K562 (cell line): Measurements from ENCODE around the gene HNRNPLL. TPM values are rescaled to one million over a fixed set of nuclear protein-coding genes. Genes with fewer than 3 reads are reported as not detected.
A peak's percentile ranks its signal among the peaks of the same experiment; 100 is the strongest.

ENCODE experiments used
- BCL6 ChIP-seq: fragments of 250-450 bp; sonication (Bioruptor Pico); IDR thresholded peaks from 2 replicates; pipeline ENCODE4 v1.4.0; 2020
- GTF3C2 ChIP-seq: IDR thresholded peaks from 3 replicates; pipeline ENCODE4 v1.6.1; 2011; ENCODE audit warnings: borderline replicate concordance, mild to moderate bottlenecking, moderate library complexity; ENCODE audit not compliant: insufficient read length; ENCODE audit errors: extremely low read depth
- MXI1 ChIP-seq: IDR thresholded peaks from 2 replicates; pipeline ENCODE4 v1.6.1; 2011; ENCODE audit warnings: low read depth, mild to moderate bottlenecking, improper control_type of control experiment, low read length
- PML ChIP-seq: IDR thresholded peaks from 2 replicates; pipeline ENCODE4 v1.6.1; 2012; ENCODE audit warnings: low read length, inconsistent platforms
- SMC3 ChIP-seq: conservative IDR thresholded peaks from 2 replicates; pipeline ENCODE4 v1.6.1; 2011; ENCODE audit warnings: low read depth, low read length, improper control_type of control experiment; ENCODE audit not compliant: insufficient read depth
- STAT5B ChIP-seq: fragments of 250-450 bp; sonication (Bioruptor Pico); IDR thresholded peaks from 2 replicates; pipeline ENCODE4 v1.8.0; 2021; ENCODE audit warnings: mild to moderate bottlenecking, inconsistent platforms
- XRCC3 ChIP-seq: fragments of 450-650 bp; IDR thresholded peaks from 2 replicates; pipeline ENCODE4 v1.6.1; 2017; ENCODE audit warnings: mild to moderate bottlenecking, moderate library complexity
- ZBTB8A ChIP-seq: fragments of 450-650 bp; IDR thresholded peaks from 2 replicates; pipeline ENCODE4 v1.6.1; 2018; ENCODE audit warnings: mild to moderate bottlenecking, moderate library complexity; ENCODE audit not compliant: partially characterized antibody
- ZNF253 ChIP-seq: fragments of 250-450 bp; sonication (Bioruptor Pico); conservative IDR thresholded peaks from 2 replicates; pipeline ENCODE4 v1.6.1; 2021; ENCODE audit warnings: mild to moderate bottlenecking
- ZNF444 ChIP-seq: fragments of 250-450 bp; sonication (Bioruptor Pico); IDR thresholded peaks from 2 replicates; pipeline ENCODE4 v1.4.0; 2020; ENCODE audit warnings: mild to moderate bottlenecking, moderate library complexity
- ZNF561 ChIP-seq: fragments of 450-650 bp; formaldehyde crosslinking; conservative IDR thresholded peaks from 2 replicates; pipeline ENCODE4 v1.4.0; 2020; ENCODE audit warnings: mild to moderate bottlenecking, moderate library complexity
- ZNF609 ChIP-seq: sonication (generic); formaldehyde crosslinking; IDR thresholded peaks from 2 replicates; pipeline ENCODE4 v1.8.1; 2023; ENCODE audit warnings: missing genetic modification reagents, mild to moderate bottlenecking, borderline replicate concordance
- ZNF778 ChIP-seq: fragments of 450-650 bp; formaldehyde crosslinking; IDR thresholded peaks from 2 replicates; pipeline ENCODE4 v1.4.0; 2020; ENCODE audit warnings: mild to moderate bottlenecking, moderate library complexity
- polyA plus RNA-seq, 8 experiments: library from polyadenylated mRNA; depleted of rRNA in 4 of 8; stranded (reverse) in 5 of 8; unstranded in 3 of 8; fragments of >200 nt; fragmentation: Nextera tagmentation in 2 of 8; fragmentation: Illumina TruSeq in 1 of 8; extraction: Ambion mirVana in 2 of 8; extraction: Trizol in 1 of 8; gene quantifications; 2 replicates each; pipeline versions ENCODE4 v1.2.1 to v1.2.3, GENCODE V29; 2011 to 2014; ENCODE audit warnings: inconsistent platforms in 1 of 8, missing spikeins in 1 of 8
- total RNA-seq, 7 experiments: library from RNA; depleted of rRNA in 6 of 7; stranded (reverse); fragments of >200 nt in 6 of 7; fragmentation: Illumina TruSeq in 2 of 7; extraction: Trizol in 2 of 7; gene quantifications; 2 replicates each; pipeline versions ENCODE4 v1.2.1 to v1.2.3, GENCODE V29; 2011 to 2021; ENCODE audit warnings: low replicate concordance in 1 of 7
- TF ChIP-seq, protein P1 (sequence below): sonication (generic); formaldehyde crosslinking; IDR thresholded peaks from 2 replicates; pipeline ENCODE4 v1.8.1; 2023; ENCODE audit warnings: mild to moderate bottlenecking, missing genetic modification reagents
- TF ChIP-seq, protein P2 (sequence below): fragments of 450-650 bp; IDR thresholded peaks from 2 replicates; pipeline ENCODE4 v1.6.1; 2016; ENCODE audit warnings: low read depth, mild to moderate bottlenecking, moderate library complexity

HNRNPLL gene
- total and polyA plus RNA-seq, 9 of the 15 experiments (the other 6 are each of a cell fraction or from before 2014, with no cell fraction given) = 19.8 to 135 (median 57.8) TPM

GRCh38 chr2:38602732-38603401, at the start of gene HNRNPLL (continued):
- TF ChIP-seq, protein P1, sequence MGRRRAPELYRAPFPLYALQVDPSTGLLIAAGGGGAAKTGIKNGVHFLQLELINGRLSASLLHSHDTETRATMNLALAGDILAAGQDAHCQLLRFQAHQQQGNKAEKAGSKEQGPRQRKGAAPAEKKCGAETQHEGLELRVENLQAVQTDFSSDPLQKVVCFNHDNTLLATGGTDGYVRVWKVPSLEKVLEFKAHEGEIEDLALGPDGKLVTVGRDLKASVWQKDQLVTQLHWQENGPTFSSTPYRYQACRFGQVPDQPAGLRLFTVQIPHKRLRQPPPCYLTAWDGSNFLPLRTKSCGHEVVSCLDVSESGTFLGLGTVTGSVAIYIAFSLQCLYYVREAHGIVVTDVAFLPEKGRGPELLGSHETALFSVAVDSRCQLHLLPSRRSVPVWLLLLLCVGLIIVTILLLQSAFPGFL = no peak
- TF ChIP-seq ZNF561 (CRISPR knock-in tag) = no peak
- no peak for TF ChIP-seq MXI1
- no peak for TF ChIP-seq BCL6 (CRISPR knock-in tag)
- TF ChIP-seq ZBTB8A = no peak
- TF ChIP-seq ZNF444 (CRISPR knock-in tag) = no peak
- no peak for TF ChIP-seq STAT5B (CRISPR knock-in tag)
- peak; percentile 79; the same call in 1 of the 2 replicates for TF ChIP-seq PML
- TF ChIP-seq, protein P2, sequence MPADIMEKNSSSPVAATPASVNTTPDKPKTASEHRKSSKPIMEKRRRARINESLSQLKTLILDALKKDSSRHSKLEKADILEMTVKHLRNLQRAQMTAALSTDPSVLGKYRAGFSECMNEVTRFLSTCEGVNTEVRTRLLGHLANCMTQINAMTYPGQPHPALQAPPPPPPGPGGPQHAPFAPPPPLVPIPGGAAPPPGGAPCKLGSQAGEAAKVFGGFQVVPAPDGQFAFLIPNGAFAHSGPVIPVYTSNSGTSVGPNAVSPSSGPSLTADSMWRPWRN = peak; percentile 27; the same call in 1 of the 2 replicates
- no peak for TF ChIP-seq SMC3
- peak; percentile 86 for TF ChIP-seq GTF3C2
- TF ChIP-seq ZNF609 = no peak
- no peak for TF ChIP-seq ZNF778 (CRISPR knock-in tag)
- no peak for TF ChIP-seq ZNF253 (CRISPR knock-in tag)
- no peak for TF ChIP-seq XRCC3
